Measurements from ENCODE around the gene MDN1.

The MDN1 gene

DNA sequence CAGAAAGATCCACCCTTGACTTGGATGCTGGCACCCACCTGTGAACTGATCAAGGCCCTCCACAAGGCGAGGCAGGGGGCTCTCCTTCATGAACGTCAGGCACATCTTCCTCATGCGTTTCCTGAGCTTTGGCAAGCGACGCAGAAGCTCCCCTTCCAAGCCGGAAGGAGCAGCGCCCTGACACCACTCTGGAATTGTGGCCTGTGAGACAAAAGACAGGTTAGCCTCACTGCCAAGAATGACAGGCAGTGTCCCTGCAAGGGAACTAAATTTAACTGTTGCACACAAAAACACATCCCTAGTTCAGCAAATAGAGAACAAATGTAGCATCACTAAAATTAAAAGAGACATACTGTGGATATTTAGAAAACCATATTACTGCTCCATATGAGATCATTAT is 139.0 kb downstream of the MDN1 start:
- TF ChIP-seq, protein P1, sequence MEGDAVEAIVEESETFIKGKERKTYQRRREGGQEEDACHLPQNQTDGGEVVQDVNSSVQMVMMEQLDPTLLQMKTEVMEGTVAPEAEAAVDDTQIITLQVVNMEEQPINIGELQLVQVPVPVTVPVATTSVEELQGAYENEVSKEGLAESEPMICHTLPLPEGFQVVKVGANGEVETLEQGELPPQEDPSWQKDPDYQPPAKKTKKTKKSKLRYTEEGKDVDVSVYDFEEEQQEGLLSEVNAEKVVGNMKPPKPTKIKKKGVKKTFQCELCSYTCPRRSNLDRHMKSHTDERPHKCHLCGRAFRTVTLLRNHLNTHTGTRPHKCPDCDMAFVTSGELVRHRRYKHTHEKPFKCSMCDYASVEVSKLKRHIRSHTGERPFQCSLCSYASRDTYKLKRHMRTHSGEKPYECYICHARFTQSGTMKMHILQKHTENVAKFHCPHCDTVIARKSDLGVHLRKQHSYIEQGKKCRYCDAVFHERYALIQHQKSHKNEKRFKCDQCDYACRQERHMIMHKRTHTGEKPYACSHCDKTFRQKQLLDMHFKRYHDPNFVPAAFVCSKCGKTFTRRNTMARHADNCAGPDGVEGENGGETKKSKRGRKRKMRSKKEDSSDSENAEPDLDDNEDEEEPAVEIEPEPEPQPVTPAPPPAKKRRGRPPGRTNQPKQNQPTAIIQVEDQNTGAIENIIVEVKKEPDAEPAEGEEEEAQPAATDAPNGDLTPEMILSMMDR (IDR thresholded peaks at IDR 0.05; ENCODE audit: insufficient read depth, low read length, missing control alignments): no peak
- ChIA-PET POLR2A (no interaction called here), CTCF (no interaction called here)
- no peak overlapping the region for H3K4me3 ChIP-seq (ENCODE audit: low read depth, low read length)
- DNase-seq (ENCODE audit: low read depth, low spot score): no peak

DNA sequence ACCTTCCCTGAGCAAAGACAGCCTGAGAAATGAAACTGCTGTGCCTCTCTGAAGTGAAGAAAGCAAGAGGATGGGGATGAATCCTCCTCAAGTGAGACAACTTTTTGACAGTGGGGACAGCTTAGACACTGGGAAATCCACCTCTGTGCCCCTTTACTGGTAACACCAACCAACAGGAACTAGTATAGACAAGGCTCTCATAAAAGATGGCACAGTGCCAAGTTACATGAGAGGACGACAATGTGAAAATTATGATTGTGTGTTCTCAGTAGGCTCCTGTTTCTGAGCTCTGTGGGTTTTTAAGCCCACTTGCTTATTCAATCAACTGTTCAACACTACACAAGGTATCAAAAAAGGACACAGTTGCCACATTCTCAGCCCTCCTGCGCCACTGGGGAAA is 139.4 kb downstream of the MDN1 start:
- ChIA-PET CTCF (no interaction called here), POLR2A (no interaction called here)
- TF ChIP-seq, protein P1 (IDR thresholded peaks at IDR 0.05; ENCODE audit: insufficient read depth, low read length, missing control alignments): no peak
- DNase-seq (ENCODE audit: low read depth, low spot score): no peak
- no peak overlapping the region for H3K4me3 ChIP-seq (ENCODE audit: low read depth, low read length)

DNA sequence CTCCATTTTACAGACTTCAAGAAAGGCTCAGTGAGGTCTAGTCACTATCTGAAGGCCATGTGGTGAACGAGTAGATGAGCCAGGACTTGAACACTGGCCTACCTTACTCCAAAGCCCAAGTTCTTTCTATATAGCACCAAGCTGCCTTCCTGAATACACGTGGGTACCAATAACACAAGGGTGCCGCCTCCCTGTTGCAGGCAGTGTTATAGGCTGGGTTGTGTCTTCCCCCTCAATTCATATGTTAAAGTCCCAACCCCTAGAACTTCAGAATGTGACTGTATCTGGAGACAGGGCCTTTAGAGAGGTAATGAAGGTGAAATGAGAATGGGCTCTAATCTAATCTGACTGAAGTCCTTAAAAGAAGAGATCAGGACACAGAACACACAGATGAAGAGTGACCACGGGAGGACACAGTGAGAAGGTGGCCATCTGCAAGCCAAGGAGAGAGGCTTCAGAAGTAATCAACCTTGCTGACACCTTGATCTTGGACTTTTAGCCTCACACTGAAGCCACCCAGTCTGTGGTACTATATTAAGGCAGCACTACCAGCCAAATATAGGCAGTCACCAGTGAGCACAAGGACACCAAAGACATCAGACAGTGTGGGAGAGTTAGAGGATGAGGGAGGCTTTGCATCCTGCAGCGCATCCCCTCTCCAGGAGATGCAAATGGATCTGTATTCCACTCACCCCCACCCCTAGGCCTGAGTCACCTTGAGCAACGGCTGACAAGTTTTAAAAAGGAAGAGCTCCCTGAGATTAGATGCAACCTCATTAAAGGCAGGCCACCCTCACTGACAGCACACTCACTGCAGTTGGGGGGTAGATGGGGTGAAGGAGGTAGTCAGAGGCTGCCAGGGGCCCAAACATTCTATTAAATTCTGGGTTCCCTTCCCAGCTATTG is 140.1 kb downstream of the MDN1 start:
- no peak for DNase-seq (ENCODE audit: low read depth, low spot score)
- no peak overlapping the region for H3K4me3 ChIP-seq (ENCODE audit: low read depth, low read length)
- CTCF ChIA-PET: no interaction called here
- POLR2A ChIA-PET: no interaction called here
- TF ChIP-seq, protein P1 (IDR thresholded peaks at IDR 0.05; ENCODE audit: insufficient read depth, low read length, missing control alignments): no peak

DNA sequence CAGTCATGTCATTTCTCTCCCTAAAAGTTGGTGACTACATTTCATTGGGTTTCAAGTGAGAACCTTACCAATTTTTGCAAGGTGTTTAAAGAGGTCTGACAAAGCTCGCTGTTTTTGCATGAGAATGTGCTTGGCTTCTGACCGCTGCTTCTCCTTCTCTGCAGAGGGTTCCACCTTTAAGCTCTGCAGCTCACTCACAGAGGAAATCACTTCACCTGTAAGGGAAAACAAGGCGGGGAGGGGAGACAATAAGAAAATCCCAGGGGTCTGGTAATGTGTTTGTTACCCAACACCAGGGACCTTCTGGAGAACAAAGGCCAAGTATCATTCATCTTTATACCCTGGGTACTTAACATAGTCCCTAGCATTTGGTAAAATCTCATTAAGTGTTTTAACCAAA is 141.1 kb downstream of the MDN1 start:
- POLR2A ChIA-PET: no interaction called here
- DNase-seq (ENCODE audit: low read depth, low spot score): no peak
- H3K4me3 ChIP-seq (ENCODE audit: low read depth, low read length): no peak overlapping the region
- TF ChIP-seq, protein P1 (IDR thresholded peaks at IDR 0.05; ENCODE audit: insufficient read depth, low read length, missing control alignments): no peak
- CTCF ChIA-PET: no interaction called here

DNA sequence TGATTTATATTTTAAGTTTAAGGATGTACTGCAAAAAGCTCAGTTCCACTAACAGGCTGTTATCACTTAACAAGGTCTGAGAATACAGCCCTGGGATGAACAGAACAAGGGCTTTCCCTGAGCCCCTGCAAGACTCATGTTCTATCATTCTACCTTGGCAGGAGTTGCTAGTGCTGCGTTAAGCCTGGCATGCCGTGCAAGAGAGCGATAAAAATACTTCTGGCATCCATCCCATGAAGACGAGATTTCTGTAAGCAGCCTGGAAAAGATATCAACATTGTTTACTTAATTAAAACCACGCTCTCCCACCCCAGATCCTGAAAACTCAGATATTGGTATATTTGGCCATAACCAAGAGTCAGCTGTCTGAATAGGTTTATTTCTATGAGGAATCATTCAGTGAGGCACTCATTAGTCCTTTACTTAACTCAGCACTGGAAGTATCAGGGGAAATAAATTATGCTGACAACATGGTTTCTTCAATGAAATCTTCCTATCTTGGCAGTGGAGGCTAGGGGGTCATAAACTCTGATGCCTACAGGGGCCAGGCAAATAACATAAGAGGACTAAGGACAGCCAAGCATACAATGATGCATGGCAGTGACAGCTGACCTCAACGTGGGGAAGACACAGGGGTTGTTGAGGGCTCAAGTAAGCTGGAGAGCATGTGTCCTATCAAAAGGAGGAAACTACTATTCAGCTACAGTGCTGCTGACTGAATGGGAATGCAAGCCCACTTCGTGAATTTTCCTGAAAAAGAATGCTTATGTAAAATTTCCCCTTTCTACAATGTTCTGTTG is 143.4 kb downstream of the MDN1 start:
- TF ChIP-seq, protein P1 (IDR thresholded peaks at IDR 0.05; ENCODE audit: insufficient read depth, low read length, missing control alignments): no peak
- ChIA-PET CTCF (no interaction called here), POLR2A (no interaction called here)
- H3K4me3 ChIP-seq (ENCODE audit: low read depth, low read length): no peak overlapping the region
- peak; percentile 4 for DNase-seq (ENCODE audit: low read depth, low spot score)

DNA sequence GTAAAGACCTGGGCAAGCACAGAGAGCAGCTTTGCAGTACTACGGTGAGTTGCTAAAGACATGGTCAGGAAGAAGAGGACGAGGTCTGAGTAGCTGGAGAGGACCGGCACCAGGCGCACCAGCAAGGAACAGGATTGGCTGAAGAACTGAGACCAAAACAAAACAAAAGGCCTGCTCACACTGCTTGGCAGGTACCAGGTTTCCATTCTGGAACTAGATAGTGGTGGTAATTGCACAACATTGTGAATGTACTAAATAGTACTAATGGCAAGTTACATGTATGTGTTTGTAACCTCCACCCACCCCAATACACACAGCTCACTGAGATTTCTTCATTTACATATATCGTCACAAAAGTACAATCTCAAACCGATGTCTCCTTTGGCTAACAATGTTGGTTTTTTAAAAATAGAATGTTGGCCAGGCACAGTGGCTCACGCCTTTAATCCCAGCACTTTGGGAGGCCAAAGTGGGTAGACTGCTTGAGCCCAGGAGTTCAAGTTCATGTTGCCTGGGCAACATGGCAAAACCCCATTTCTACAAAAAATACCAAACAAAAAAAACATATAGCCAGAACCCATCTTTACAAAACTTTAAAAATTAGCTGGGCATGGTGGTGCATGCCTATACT is 148.5 kb downstream of the MDN1 start:
- CTCF ChIA-PET: interaction anchor here (1.3 kb wide), 1 partner anchor 360 kb away, joined by 3 read pairs; no protein-coding TSS in a partner anchor
- POLR2A ChIA-PET: no interaction called here

More for the DNA sequence above, 148.5 kb downstream of the MDN1 start:
- no peak for DNase-seq (ENCODE audit: low read depth, low spot score)
- TF ChIP-seq, protein P1 (IDR thresholded peaks at IDR 0.05; ENCODE audit: insufficient read depth, low read length, missing control alignments): no peak
- H3K4me3 ChIP-seq (ENCODE audit: low read depth, low read length): no peak overlapping the region
